H1 (cell line): ENCODE results near the gene PEAK1. TPM values are rescaled to one million over a fixed set of nuclear protein-coding genes. Genes with fewer than 3 reads are reported as not detected.

Source experiments
- CTCF ChIA-PET: fragments of 300-600 bp; sonication (Branson Sonifier 250); formaldehyde crosslinking; loops from one replicate; lab custom pipeline; 2021; ENCODE audit not compliant: partially characterized antibody; lab: Charles Lee
- POLR2A ChIA-PET: fragments of 300-600 bp; sonication (Branson Sonifier 250); formaldehyde crosslinking; loops from one replicate; lab custom pipeline; 2021; ENCODE audit warnings: inconsistent platforms; ENCODE audit not compliant: partially characterized antibody; lab: Charles Lee
- DNase-seq, 2 experiments: peaks; one replicate each; pipeline versions ENCODE4 v3.0.0 to v3.0.0-alpha.2; 2010 to 2022; ENCODE audit warnings: low spot score in 2 of 2, low read depth in 1 of 2, mixed read lengths in 1 of 2
- FAIRE-seq: peaks from 2 replicates; lab custom pipeline; 2011; peaks lifted over from hg19 to GRCh38; lab: Jason Lieb, UNC
- H2AFZ ChIP-seq: 2 replicates; pipeline ENCODE4 v1.8.1; 2012; ENCODE audit warnings: low read length, inconsistent platforms
- H2AK5ac ChIP-seq: 2 replicates; pipeline ENCODE4 v1.6.1; 2013; ENCODE audit warnings: low read depth, low read length
- H2BK120ac ChIP-seq: replicated peaks from 2 replicates; pipeline ENCODE3; 2013; ENCODE audit warnings: low read depth, low read length, inconsistent platforms
- H2BK12ac ChIP-seq: 2 replicates; pipeline ENCODE4 v1.6.1; 2013; ENCODE audit warnings: low read depth, low read length
- H2BK15ac ChIP-seq: 2 replicates; pipeline ENCODE4 v1.6.1; 2013; ENCODE audit warnings: low read length
- H2BK20ac ChIP-seq: 2 replicates; pipeline ENCODE4 v1.6.1; 2013; ENCODE audit warnings: low read length
- H2BK5ac ChIP-seq: 2 replicates; pipeline ENCODE4 v1.6.1; 2013; ENCODE audit warnings: low read depth, low read length
- H3K14ac ChIP-seq: 2 replicates; pipeline ENCODE4 v1.6.1; 2013; ENCODE audit warnings: inconsistent platforms; ENCODE audit not compliant: insufficient read length
- H3K18ac ChIP-seq: 2 replicates; pipeline ENCODE4 v1.6.1; 2013; ENCODE audit warnings: low read length; ENCODE audit errors: extremely low read depth
- H3K23ac ChIP-seq: 2 replicates; pipeline ENCODE4 v1.6.1; 2013; ENCODE audit warnings: inconsistent platforms; ENCODE audit not compliant: insufficient read length
- H3K23me2 ChIP-seq: 2 replicates; pipeline ENCODE4 v1.6.1; 2013; ENCODE audit warnings: low read depth, low read length
- H3K27ac ChIP-seq: 2 replicates; pipeline ENCODE4 v1.6.1; 2011; ENCODE audit warnings: low read depth, low read length, inconsistent platforms
- H3K27me3 ChIP-seq, 4 experiments: replicated peaks in 1 of 4; 1 replicate in 1 of 4; 2 replicates in 3 of 4; pipeline versions ENCODE4 v1.6.1 to v1.8.1; 2011 to 2013; ENCODE audit warnings: low read length in 3 of 4, mild to moderate bottlenecking in 3 of 4, inconsistent platforms in 2 of 4, mixed read lengths in 2 of 4, moderate library complexity in 1 of 4; ENCODE audit not compliant: control insufficient read depth in 3 of 4, insufficient read depth in 3 of 4; ENCODE audit errors: extremely low read depth in 1 of 4
- H3K36me3 ChIP-seq, 4 experiments: 2 replicates each; pipeline versions ENCODE4 v1.6.1 to v1.8.1; 2011 to 2013; ENCODE audit warnings: mild to moderate bottlenecking in 4 of 4, low read length in 3 of 4, moderate library complexity in 2 of 4, control low read depth in 1 of 4, inconsistent platforms in 1 of 4; ENCODE audit not compliant: insufficient read depth in 4 of 4, control insufficient read depth in 2 of 4
- H3K4ac ChIP-seq: replicated peaks from 2 replicates; pipeline ENCODE3; 2013; ENCODE audit warnings: low read length, low read depth, mixed read lengths, inconsistent platforms; ENCODE audit not compliant: insufficient read length
- H3K4me1 ChIP-seq, 4 experiments: replicated peaks in 1 of 4; 1 replicate in 1 of 4; 2 replicates in 3 of 4; pipeline versions ENCODE4 v1.6.1 to v1.8.1; 2011 to 2013; ENCODE audit warnings: low read length in 3 of 4, inconsistent platforms in 2 of 4, mixed read lengths in 1 of 4; ENCODE audit not compliant: insufficient read depth in 4 of 4, control insufficient read depth in 3 of 4
- H3K4me2 ChIP-seq, 2 experiments: 2 replicates each; pipeline versions ENCODE4 v1.6.1 to v1.8.1; 2011 to 2013; ENCODE audit warnings: low read depth in 2 of 2, low read length in 2 of 2, control low read depth in 1 of 2, inconsistent platforms in 1 of 2, mild to moderate bottlenecking in 1 of 2; ENCODE audit not compliant: insufficient read depth in 1 of 2
- H3K4me3 ChIP-seq, 4 experiments: fragments of 200-600, 300-600 bp in 1 of 4; sonication (generic), shearing (Covaris generic), sonication (Bioruptor Twin) in 1 of 4; 2 replicates each; pipeline versions ENCODE4 v1.5.1 to v1.8.1; 2011 to 2016; ENCODE audit warnings: low read length in 4 of 4, low read depth in 3 of 4, control low read depth in 2 of 4, inconsistent platforms in 2 of 4, mild to moderate bottlenecking in 2 of 4, mixed read lengths in 1 of 4, moderate library complexity in 1 of 4; ENCODE audit not compliant: insufficient read depth in 2 of 4; ENCODE audit errors: extremely low read depth in 1 of 4
- H3K56ac ChIP-seq: replicated peaks from 2 replicates; pipeline ENCODE3; 2013; ENCODE audit warnings: low read depth, mild to moderate bottlenecking, mixed read lengths, low read length, inconsistent platforms; ENCODE audit not compliant: insufficient read length
- H3K79me1 ChIP-seq: 2 replicates; pipeline ENCODE4 v1.6.1; 2013; ENCODE audit warnings: low read depth, low read length, control low read depth
- H3K79me2 ChIP-seq, 2 experiments: 2 replicates each; pipeline versions ENCODE4 v1.6.1 to v1.8.1; 2012 to 2013; ENCODE audit warnings: low read length in 2 of 2, mild to moderate bottlenecking in 2 of 2, inconsistent platforms in 1 of 2; ENCODE audit not compliant: insufficient read depth in 2 of 2, control insufficient read depth in 1 of 2
- H3K9ac ChIP-seq, 4 experiments: replicated peaks in 1 of 4; 1 replicate in 1 of 4; 2 replicates in 3 of 4; pipeline versions ENCODE4 v1.6.1 to v1.8.1; 2011 to 2013; ENCODE audit warnings: low read depth in 3 of 4, low read length in 3 of 4, control low read depth in 2 of 4, mild to moderate bottlenecking in 2 of 4, moderate library complexity in 2 of 4, inconsistent platforms in 1 of 4; ENCODE audit errors: extremely low read depth in 1 of 4
- H3K9me3 ChIP-seq, 2 experiments: 2 replicates each; pipeline versions ENCODE4 v1.6.1 to v1.8.1; 2012 to 2013; ENCODE audit warnings: mild to moderate bottlenecking in 2 of 2, moderate library complexity in 2 of 2, control low read depth in 1 of 2, inconsistent platforms in 1 of 2, low read depth in 1 of 2, low read length in 1 of 2, mixed read lengths in 1 of 2; ENCODE audit not compliant: insufficient read depth in 2 of 2
- H4K20me1 ChIP-seq, 2 experiments: replicated peaks in 1 of 2; 2 replicates each; pipeline versions ENCODE3 to v1.8.1; 2011 to 2013; ENCODE audit warnings: inconsistent platforms in 2 of 2, low read length in 2 of 2, mild to moderate bottlenecking in 1 of 2; ENCODE audit not compliant: insufficient read depth in 2 of 2, control insufficient read depth in 1 of 2
- H4K5ac ChIP-seq: 2 replicates; pipeline ENCODE4 v1.6.1; 2013; ENCODE audit warnings: low read length, low read depth, mixed read lengths, inconsistent platforms; ENCODE audit not compliant: insufficient read length
- H4K8ac ChIP-seq: 2 replicates; pipeline ENCODE4 v1.8.0; 2013; ENCODE audit warnings: mild to moderate bottlenecking, moderate library complexity, low read length, inconsistent platforms; ENCODE audit not compliant: insufficient read depth; ENCODE audit errors: extremely low read depth
- H4K91ac ChIP-seq: replicated peaks from 2 replicates; pipeline ENCODE3; 2013; ENCODE audit warnings: low read length, mixed read lengths, inconsistent platforms; ENCODE audit not compliant: insufficient read length
- BCL11A ChIP-seq, 2 experiments: IDR thresholded peaks; one replicate each; pipeline ENCODE4 v1.6.1; 2011; ENCODE audit warnings: low read depth in 2 of 2, low read length in 2 of 2, mild to moderate bottlenecking in 2 of 2
- CBX8 ChIP-seq: fragments of 300-800, 300-1000 bp; sonication (generic); IDR thresholded peaks from 2 replicates; pipeline ENCODE4 v1.7.1; 2016; ENCODE audit warnings: low read depth, low read length, borderline replicate concordance
- KDM1A ChIP-seq: fragments of 200-600, 300-600 bp; sonication (generic); IDR thresholded peaks from 2 replicates; pipeline ENCODE4 v1.7.1; 2016; ENCODE audit warnings: mild to moderate bottlenecking, low read length, borderline replicate concordance
- NANOG ChIP-seq: IDR thresholded peaks from 2 replicates; pipeline ENCODE4 v1.6.1; 2011; ENCODE audit warnings: low read length, low read depth, mild to moderate bottlenecking, inconsistent platforms; ENCODE audit not compliant: insufficient read depth, poor library complexity, severe bottlenecking
- POLR2A ChIP-seq, 2 experiments: IDR thresholded peaks; 1 replicate in 1 of 2; 2 replicates in 1 of 2; pipeline ENCODE4 v1.6.1; 2011; ENCODE audit warnings: low read depth in 2 of 2, low read length in 2 of 2, mild to moderate bottlenecking in 2 of 2; ENCODE audit errors: control extremely low read depth in 1 of 2
- RBBP5 ChIP-seq: IDR thresholded peaks from 2 replicates; pipeline ENCODE4 v1.7.1; 2012; ENCODE audit warnings: low read depth, mild to moderate bottlenecking, inconsistent platforms, low read length, moderate library complexity, borderline replicate concordance
- TCF12 ChIP-seq: IDR thresholded peaks from 2 replicates; pipeline ENCODE4 v1.6.1; 2011; ENCODE audit warnings: low read depth, mild to moderate bottlenecking, low read length
- YY1 ChIP-seq: IDR thresholded peaks from 2 replicates; pipeline ENCODE4 v1.6.1; 2011; ENCODE audit warnings: low read depth, mild to moderate bottlenecking, low read length
- WGBS, 2 experiments: shearing (Covaris generic) in 1 of 2; methylation state at CpG; one replicate each; pipeline versions ENCODE4 v1.1.6 to v1.1.7; 2013 to 2015; ENCODE audit warnings: low lambda C conversion rate in 2 of 2, mixed read lengths in 2 of 2, inconsistent platforms in 1 of 2, low coverage in 1 of 2, missing lambda C conversion rate in 1 of 2; ENCODE audit not compliant: insufficient replicate concordance in 2 of 2, insufficient coverage in 1 of 2, insufficient read length in 1 of 2; ENCODE audit errors: extremely low coverage in 1 of 2, missing lambda C conversion rate in 1 of 2; 5-methylcytosine and 5-hydroxymethylcytosine counted together
- polyA plus RNA-seq, 7 experiments: library from polyadenylated mRNA; depleted of rRNA in 3 of 7; stranded (reverse) in 5 of 7; unstranded in 2 of 7; fragments of >200 nt in 5 of 7; fragments of 200-250 nt in 2 of 7; gene quantifications; 1 replicate in 5 of 7; 2 replicates in 1 of 7; 4 replicates in 1 of 7; pipeline versions ENCODE4 v1.2.1 to v1.2.3, GENCODE V29; 2011 to 2013; ENCODE audit warnings: missing spikeins in 2 of 7, mixed read lengths in 2 of 7
- total RNA-seq: library from RNA; stranded (reverse); fragmentation: NEBNext Ultra II Directional; extraction: Animal tissue kit (Norgen Biotek cat#: 25700); gene quantifications from 2 replicates; pipeline ENCODE4 v1.2.1, GENCODE V29; 2021
- TF ChIP-seq, protein P1 (sequence below), 3 experiments: IDR thresholded peaks; 1 replicate in 2 of 3; 2 replicates in 1 of 3; pipeline versions ENCODE4 v1.5.1 to v1.6.1; 2011; ENCODE audit warnings: low read length in 3 of 3, mild to moderate bottlenecking in 3 of 3, inconsistent platforms in 2 of 3, low read depth in 1 of 3, moderate library complexity in 1 of 3; ENCODE audit not compliant: insufficient read depth in 1 of 3; ENCODE audit errors: control extremely low read depth in 1 of 3
- TF ChIP-seq, protein P2 (sequence below): IDR thresholded peaks from 2 replicates; pipeline ENCODE4 v1.6.1; 2012; ENCODE audit warnings: inconsistent platforms

Gene PEAK1
- total and polyA plus RNA-seq, 2 of the 8 experiments (the other 6 are each of a cell fraction or from before 2014, with no cell fraction given), result 8.8 to 44.8 TPM

DNA sequence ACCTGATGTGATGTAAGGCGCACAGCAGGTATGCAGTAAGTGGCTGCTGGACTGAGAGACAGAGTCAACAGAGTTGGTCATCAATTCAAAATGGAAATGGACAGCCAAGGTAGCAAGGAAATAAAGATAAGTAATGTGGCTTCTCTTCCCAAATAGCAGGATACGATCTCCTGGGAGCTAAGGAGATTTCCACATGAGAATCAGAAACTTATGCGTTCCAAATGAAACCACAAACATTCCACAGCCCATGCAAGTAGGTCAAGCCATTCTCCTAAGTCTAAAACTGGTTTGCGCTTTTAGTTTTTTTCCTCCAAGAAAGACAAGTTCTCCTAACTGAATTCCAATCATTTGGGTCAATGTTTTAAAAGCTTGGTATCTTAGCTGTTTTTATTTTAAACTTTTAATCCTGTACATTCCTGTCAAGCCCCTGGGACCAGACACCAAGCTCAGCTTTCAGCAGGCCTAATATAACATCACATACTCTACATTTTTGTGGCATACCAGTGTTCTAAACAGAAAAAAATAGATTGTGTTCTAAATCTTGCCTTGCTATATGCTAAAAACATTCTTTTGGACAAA, 275.3 kb downstream of the PEAK1 start:
- 84% methylated on average over 4 of the region's 4 CpGs; no CpG with 5 or more reads in 1 of the 2 experiments for WGBS, 2 experiments
- peaks cover 0 to 2% (median 0%) of the 10 kb centered on the region in 4 experiments; a peak in 1 of 7 replicates for H3K4me1 ChIP-seq
- H4K8ac ChIP-seq, result no peak overlapping the region
- no peaks in the 10 kb centered on the region for H3K23me2 ChIP-seq
- no peak overlapping the region for H2AK5ac ChIP-seq
- ChIA-PET CTCF (interaction anchor here (1.4 kb wide), 1 partner anchor 352 kb away, joined by 4 read pairs; no protein-coding TSS in a partner anchor), POLR2A (interaction anchor here (0.5 to 1.1 kb wide), 2 partner anchors 37 to 140 kb away, joined by 3 read pairs; no protein-coding TSS in a partner anchor)
- H3K18ac ChIP-seq, result no peak overlapping the region
- H2BK12ac ChIP-seq, result no peak overlapping the region
- no peaks in the 10 kb centered on the region for H3K79me1 ChIP-seq
- no peak overlapping the region for H3K4ac ChIP-seq
- H4K5ac ChIP-seq, result no peak overlapping the region
- H3K4me3 ChIP-seq, result no peak overlapping the region
- H4K91ac ChIP-seq, result no peak overlapping the region
- H3K27ac ChIP-seq, result no peak overlapping the region
- DNase-seq (no peak), FAIRE-seq (no peak)
- no peak overlapping the region for H2BK20ac ChIP-seq
- H3K14ac ChIP-seq, result no peak overlapping the region
- no peak for TF ChIP-seq BCL11A (IDR thresholded peaks at IDR 0.05; ENCODE audit: low read depth in 2 of 2, low read length in 2 of 2)
- no peak for TF ChIP-seq KDM1A
- TF ChIP-seq, protein P1, sequence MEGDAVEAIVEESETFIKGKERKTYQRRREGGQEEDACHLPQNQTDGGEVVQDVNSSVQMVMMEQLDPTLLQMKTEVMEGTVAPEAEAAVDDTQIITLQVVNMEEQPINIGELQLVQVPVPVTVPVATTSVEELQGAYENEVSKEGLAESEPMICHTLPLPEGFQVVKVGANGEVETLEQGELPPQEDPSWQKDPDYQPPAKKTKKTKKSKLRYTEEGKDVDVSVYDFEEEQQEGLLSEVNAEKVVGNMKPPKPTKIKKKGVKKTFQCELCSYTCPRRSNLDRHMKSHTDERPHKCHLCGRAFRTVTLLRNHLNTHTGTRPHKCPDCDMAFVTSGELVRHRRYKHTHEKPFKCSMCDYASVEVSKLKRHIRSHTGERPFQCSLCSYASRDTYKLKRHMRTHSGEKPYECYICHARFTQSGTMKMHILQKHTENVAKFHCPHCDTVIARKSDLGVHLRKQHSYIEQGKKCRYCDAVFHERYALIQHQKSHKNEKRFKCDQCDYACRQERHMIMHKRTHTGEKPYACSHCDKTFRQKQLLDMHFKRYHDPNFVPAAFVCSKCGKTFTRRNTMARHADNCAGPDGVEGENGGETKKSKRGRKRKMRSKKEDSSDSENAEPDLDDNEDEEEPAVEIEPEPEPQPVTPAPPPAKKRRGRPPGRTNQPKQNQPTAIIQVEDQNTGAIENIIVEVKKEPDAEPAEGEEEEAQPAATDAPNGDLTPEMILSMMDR (IDR thresholded peaks at IDR 0.05; ENCODE audit: control extremely low read depth in 1 of 3, insufficient read depth in 1 of 3, low read depth in 1 of 3, low read length in 3 of 3), result no peak
- no peak for TF ChIP-seq POLR2A (IDR thresholded peaks at IDR 0.05; ENCODE audit: control extremely low read depth in 1 of 2, low read depth in 2 of 2, low read length in 2 of 2)
- TF ChIP-seq TCF12, result no peak
- no peak for TF ChIP-seq NANOG
- TF ChIP-seq, protein P2, sequence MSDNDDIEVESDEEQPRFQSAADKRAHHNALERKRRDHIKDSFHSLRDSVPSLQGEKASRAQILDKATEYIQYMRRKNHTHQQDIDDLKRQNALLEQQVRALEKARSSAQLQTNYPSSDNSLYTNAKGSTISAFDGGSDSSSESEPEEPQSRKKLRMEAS, result no peak
- no peak for TF ChIP-seq YY1
- TF ChIP-seq CBX8, result no peak
- TF ChIP-seq RBBP5, result no peak
- H2BK5ac ChIP-seq, result no peak overlapping the region
- H3K4me2 ChIP-seq, result no peak overlapping the region
- no peak overlapping the region for H2AFZ ChIP-seq
- H2BK15ac ChIP-seq, result no peak overlapping the region
- no peaks in the 10 kb centered on the region for H3K79me2 ChIP-seq
- no peak overlapping the region for H3K9ac ChIP-seq
- H4K20me1 ChIP-seq, result no peaks in the 10 kb centered on the region
- H3K9me3 ChIP-seq, result peaks cover 0 to 4% of the 10 kb centered on the region in 2 experiments; a peak in 2 of 4 replicates
- H3K27me3 ChIP-seq, result no peaks in the 10 kb centered on the region
- H2BK120ac ChIP-seq, result no peak overlapping the region
- peaks cover 0 to 7% (median 1%) of the 10 kb centered on the region in 4 experiments; a peak in 2 of 8 replicates for H3K36me3 ChIP-seq
- H3K23ac ChIP-seq, result no peak overlapping the region
- no peak overlapping the region for H3K56ac ChIP-seq
